PC-9 (cell line): ENCODE results near the gene GMPS. TPM values are rescaled to one million over a fixed set of nuclear protein-coding genes. Genes with fewer than 3 reads are reported as not detected.
"Not testable (repeated sequence)": the region's sequence is repeated elsewhere in the genome, so short reads cannot be mapped to it uniquely, and the experiment has no call there.

ENCODE experiments used
- BruUV-seq: library from RNA; stranded (reverse); fragments of 400-500 nt; replicated peaks from 2 replicates; lab custom pipeline; 2021; lab: Mats Ljungman, UMichigan
- CTCF ChIA-PET: fragments of 300-600 bp; sonication (Branson Sonifier 250); formaldehyde crosslinking; loops from one replicate; lab custom pipeline; 2022; ENCODE audit warnings: antibody characterized with exemption; lab: Charles Lee
- POLR2A ChIA-PET: fragments of 300-600 bp; sonication (Branson Sonifier 250); formaldehyde crosslinking; loops from one replicate; lab custom pipeline; 2022; ENCODE audit warnings: antibody characterized with exemption; ENCODE audit not compliant: unreplicated experiment; lab: Charles Lee
- DNase-seq, 2 experiments: peaks; one replicate each; pipeline versions ENCODE4 v3.0.0 to v3.0.0-alpha.2; 2015 to 2022; ENCODE audit warnings: mixed read lengths in 1 of 2
- H2AFZ ChIP-seq: fragments of 200-600 bp; sonication (generic); 2 replicates; pipeline ENCODE4 v1.8.1; 2017; ENCODE audit warnings: antibody characterized with exemption
- H3F3A ChIP-seq: fragments of 200-600 bp; sonication (generic); 2 replicates; pipeline ENCODE4 v1.8.1; 2017; ENCODE audit warnings: antibody characterized with exemption, mild to moderate bottlenecking, low read depth; ENCODE audit not compliant: insufficient read depth
- H3K27ac ChIP-seq: fragments of 200-600 bp; sonication (generic); 2 replicates; pipeline ENCODE4 v1.6.1; 2016; ENCODE audit warnings: mixed run types
- H3K27me3 ChIP-seq: fragments of 200-600 bp; sonication (generic); 2 replicates; pipeline ENCODE4 v1.6.1; 2016; ENCODE audit warnings: low read depth, mixed run types; ENCODE audit not compliant: insufficient read depth
- H3K36me3 ChIP-seq: fragments of 200-600 bp; sonication (generic); 2 replicates; pipeline ENCODE4 v1.6.1; 2016; ENCODE audit warnings: low read depth, mixed run types
- H3K4me1 ChIP-seq: fragments of 200-600 bp; sonication (generic); replicated peaks from 2 replicates; pipeline ENCODE4 v1.6.1; 2016; ENCODE audit warnings: mixed run types; ENCODE audit not compliant: insufficient read depth
- H3K4me2 ChIP-seq: fragments of 200-600 bp; sonication (generic); 2 replicates; pipeline ENCODE4 v1.6.1; 2017; ENCODE audit warnings: mixed run types
- H3K4me3 ChIP-seq: fragments of 200-600 bp; sonication (generic); 2 replicates; pipeline ENCODE4 v1.6.1; 2016; ENCODE audit warnings: mixed run types
- H3K79me2 ChIP-seq: fragments of 200-600 bp; sonication (generic); 2 replicates; pipeline ENCODE4 v1.6.1; 2017; ENCODE audit warnings: low read depth, mixed run types
- H3K9me2 ChIP-seq: fragments of 200-600 bp; sonication (generic); 2 replicates; pipeline ENCODE4 v1.8.1; 2017; ENCODE audit warnings: mild to moderate bottlenecking; ENCODE audit not compliant: insufficient read depth
- H3K9me3 ChIP-seq: fragments of 200-600 bp; sonication (generic); 2 replicates; pipeline ENCODE4 v1.8.1; 2016; ENCODE audit warnings: low read depth; ENCODE audit not compliant: insufficient read depth
- H4K20me1 ChIP-seq: fragments of 200-600 bp; sonication (generic); 2 replicates; pipeline ENCODE4 v1.8.1; 2017; ENCODE audit not compliant: insufficient read depth
- CTCF ChIP-seq: fragments of 200-600 bp; sonication (generic); conservative IDR thresholded peaks from 2 replicates; pipeline ENCODE4 v1.6.1; 2017; ENCODE audit warnings: mixed run types, antibody characterized with exemption, mild to moderate bottlenecking, moderate library complexity
- EZH2 ChIP-seq: fragments of 200-600 bp; sonication (generic); IDR thresholded peaks from 2 replicates; pipeline ENCODE4 v1.8.0; 2017; ENCODE audit warnings: antibody characterized with exemption, low read depth
- intact Hi-C: fragments of 100-400 bp; cut with micrococcal nuclease; formaldehyde crosslinking; loops from one replicate; pipeline ENCODE4 v1.10.0; 2022; ENCODE audit not compliant: unreplicated experiment
- total RNA-seq: library from RNA; stranded (reverse); gene quantifications from 2 replicates; pipeline ENCODE4 v1.2.3, GENCODE V29; 2021

Gene GMPS
- total RNA-seq, 1 experiment from 2014 or later = 139 TPM

GRCh38 chr3:155843569-155843968 lies 26.9 kb upstream of the GMPS start:
- TF ChIP-seq EZH2 = no peak
- no peak for TF ChIP-seq CTCF
- Histone ChIP-seq H4K20me1 (peaks cover 44% of the 10 kb centered on the region), H3K4me1 (no peaks in the 10 kb centered on the region), H3K79me2 (peaks cover 62% of the 10 kb centered on the region), H3K9me2 (no peaks in the 10 kb centered on the region), H2AFZ (no peak overlapping the region), H3K9me3 (no peaks in the 10 kb centered on the region), H3K27me3 (no peaks in the 10 kb centered on the region), H3K4me2 (no peak overlapping the region), H3K36me3 (peaks cover 28% of the 10 kb centered on the region), H3F3A (0 out of 2 replicates have a peak, but pooled peaks cover 6% of the 10 kb centered on the region), H3K4me3 (no peak overlapping the region), H3K27ac (no peak overlapping the region; the same call in 1 of the 2 replicates)
- ChIA-PET CTCF (no interaction called here), POLR2A (interaction anchor here (0.7 kb wide), 1 partner anchor 456 kb away, joined by 7 read pairs; no protein-coding TSS in a partner anchor)
- no TSS peak for BruUV-seq
- intact Hi-C loops = no loop called here
- DNase-seq = no peak

GRCh38 chr3:155846119-155846518 lies 24.3 kb upstream of the GMPS start:
- peaks cover 20% of the 10 kb centered on the region; the same call in 1 of the 2 replicates for H3K4me1 ChIP-seq
- no TSS peak for BruUV-seq
- H2AFZ ChIP-seq = no peak overlapping the region
- H3K36me3 ChIP-seq = peaks cover 30% of the 10 kb centered on the region
- ChIA-PET POLR2A (no interaction called here), CTCF (interaction anchor here (0.7 kb wide), 1 partner anchor 47 kb away, joined by 6 read pairs; no protein-coding TSS in a partner anchor)
- H3F3A ChIP-seq = 0 out of 2 replicates have a peak, but pooled peaks cover 6% of the 10 kb centered on the region
- H3K4me2 ChIP-seq = no peak overlapping the region
- TF ChIP-seq EZH2 (no peak), CTCF (no peak)
- no peak overlapping the region for H3K4me3 ChIP-seq
- peaks cover 84% of the 10 kb centered on the region for H3K79me2 ChIP-seq
- H3K27me3 ChIP-seq = no peaks in the 10 kb centered on the region
- no peaks in the 10 kb centered on the region for H3K9me3 ChIP-seq
- H3K27ac ChIP-seq = no peak overlapping the region
- DNase-seq = no peak
- intact Hi-C loops = no loop called here
- no peaks in the 10 kb centered on the region for H3K9me2 ChIP-seq
- peaks cover 51% of the 10 kb centered on the region for H4K20me1 ChIP-seq

GRCh38 chr3:155847993-155848392 lies 22.5 kb upstream of the GMPS start:
- Histone ChIP-seq H2AFZ (no peak overlapping the region), H3K79me2 (peaks cover 90% of the 10 kb centered on the region), H3K4me1 (peaks cover 33% of the 10 kb centered on the region), H3K9me3 (no peaks in the 10 kb centered on the region), H3K4me2 (no peak overlapping the region), H4K20me1 (peaks cover 64% of the 10 kb centered on the region), H3K9me2 (no peaks in the 10 kb centered on the region), H3K27ac (no peak overlapping the region), H3F3A (0 out of 2 replicates have a peak, but pooled peaks cover 6% of the 10 kb centered on the region), H3K27me3 (no peaks in the 10 kb centered on the region), H3K36me3 (peaks cover 27% of the 10 kb centered on the region), H3K4me3 (no peak overlapping the region)
- ChIA-PET POLR2A (interaction anchor here (0.7 kb wide), 1 partner anchor 22 kb away, joined by 5 read pairs; the partner anchor contains the start of gene GMPS), CTCF (no interaction called here)
- no TSS peak for BruUV-seq
- TF ChIP-seq CTCF (no peak), EZH2 (no peak)
- DNase-seq = no peak
- intact Hi-C loops = no loop called here

GRCh38 chr3:155849404-155849803 lies 21.0 kb upstream of the GMPS start:
- Histone ChIP-seq H3F3A (peaks cover 10% of the 10 kb centered on the region; the same call in 1 of the 2 replicates), H3K4me2 (peak overlapping the region; percentile 29; the same call in 1 of the 2 replicates), H3K79me2 (peaks cover 90% of the 10 kb centered on the region), H3K36me3 (peaks cover 18% of the 10 kb centered on the region; the same call in 1 of the 2 replicates), H3K4me1 (peaks cover 33% of the 10 kb centered on the region), H4K20me1 (peaks cover 53% of the 10 kb centered on the region)
- DNase-seq, POLR2A ChIA-PET, H3K4me3 ChIP-seq, H3K27ac ChIP-seq, H3K9me2 ChIP-seq, H2AFZ ChIP-seq, BruUV-seq, H3K27me3 ChIP-seq, intact Hi-C loops, H3K9me3 ChIP-seq, CTCF ChIA-PET: not testable (repeated sequence)
